Body of pancreas (tissue), 4 donors: ENCODE data around the gene ADPRM. TPM values are rescaled to one million over a fixed set of nuclear protein-coding genes. Genes with fewer than 3 reads are reported as not detected.

Source experiments
- ATAC-seq: fragments of 150-250 bp; one replicate; pipeline ENCODE4 v1.9.1; 2016
- DNase-seq, 4 donors: peaks; one replicate each; pipeline ENCODE4 v3.0.0-alpha.2; 2019
- H3K27ac ChIP-seq, 4 donors: fragments of 200-600 bp; sonication (generic); 1 replicate in 3 of 4; 2 replicates in 1 of 4; pipeline versions ENCODE4 v1.5.1 to v1.6.1; 2016 to 2019; ENCODE audit warnings: mild to moderate bottlenecking in 1 of 4, mixed read lengths in 1 of 4, moderate library complexity in 1 of 4
- H3K27me3 ChIP-seq, 2 donors: fragments of 200-600 bp; sonication (generic); one replicate each; pipeline ENCODE4 v1.6.0; 2016; ENCODE audit warnings: mild to moderate bottlenecking in 1 of 2
- H3K36me3 ChIP-seq, 2 donors: fragments of 200-600 bp; sonication (generic); replicated peaks in 1 of 2; 2 replicates each; pipeline ENCODE4 v1.5.1; 2016; ENCODE audit warnings: low read depth in 2 of 2; ENCODE audit not compliant: insufficient read depth in 1 of 2
- H3K4me1 ChIP-seq: fragments of 200-600 bp; sonication (generic); one replicate; pipeline ENCODE4 v1.6.0; 2016
- H3K4me3 ChIP-seq, 2 donors: fragments of 200-600 bp; sonication (generic); 1 replicate in 1 of 2; 2 replicates in 1 of 2; pipeline ENCODE4 v1.5.1; 2016 to 2019
- H3K9me3 ChIP-seq, 3 donors: fragments of 200-600 bp; sonication (generic); 1 replicate in 2 of 3; 2 replicates in 1 of 3; pipeline ENCODE4 v1.5.1; 2016
- POLR2A ChIP-seq, 3 donors: fragments of 450-650 bp; IDR thresholded peaks; one replicate each; pipeline ENCODE4 v1.6.1; 2016; ENCODE audit warnings: antibody characterized with exemption in 3 of 3, mild to moderate bottlenecking in 2 of 3
- WGBS, 2 donors: methylation state at CpG; one replicate each; pipeline ENCODE4 v1.1.5; 2017; 5-methylcytosine and 5-hydroxymethylcytosine counted together
- intact Hi-C: fragments of 100-400 bp; cut with DNase I; formaldehyde crosslinking; loops from one replicate; pipeline ENCODE4 v1.15.1; 2023
- total RNA-seq, 2 donors: library from RNA; depleted of rRNA; stranded (reverse); fragments of >200 nt; gene quantifications; one replicate each; pipeline ENCODE4 v1.1.0, GENCODE V29; 2016
- TF ChIP-seq, protein P1 (sequence below), 7 experiments: fragments of 450-650 bp in 4 of 7; fragments of 200-600 bp in 3 of 7; sonication (generic) in 3 of 7; IDR thresholded peaks; one replicate each; pipeline ENCODE4 v1.5.1; 2016 to 2019; ENCODE audit warnings: antibody characterized with exemption in 7 of 7

Gene ADPRM
- total RNA-seq, 2 donors from 2014 or later: 2.3 to 6.2 TPM

DNA sequence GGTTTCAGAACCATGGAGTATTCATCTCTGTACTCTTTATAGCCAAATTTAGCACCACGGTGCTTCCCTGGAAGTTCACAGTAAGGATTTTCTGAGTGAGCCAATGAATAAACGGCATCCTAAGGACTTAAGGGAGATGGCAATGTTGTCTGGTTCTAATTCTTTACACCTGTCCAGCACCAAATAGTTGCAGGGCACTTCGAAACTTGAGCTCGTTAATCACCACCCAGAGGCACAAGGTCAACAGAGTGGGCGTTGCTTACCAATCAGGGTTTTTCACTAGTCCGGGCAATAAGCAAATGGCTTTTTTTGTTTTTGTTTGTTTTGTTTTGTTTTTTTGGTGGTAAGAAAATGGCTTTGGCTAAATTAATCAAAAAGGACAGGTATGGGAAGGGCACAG lies 60.7 kb downstream of the ADPRM start:
- Histone ChIP-seq H3K27ac (no peak overlapping the region), H3K27me3 (no peaks in the 10 kb centered on the region), H3K4me3 (no peak overlapping the region), H3K36me3 (no peaks in the 10 kb centered on the region), H3K9me3 (no peaks in the 10 kb centered on the region), H3K4me1 (peaks cover 33% of the 10 kb centered on the region)
- ATAC-seq: no peak
- peak in 2 of 4 donors; percentile 40 to 55 for DNase-seq
- TF ChIP-seq POLR2A (IDR thresholded peaks at IDR 0.05): no peak
- TF ChIP-seq, protein P1, sequence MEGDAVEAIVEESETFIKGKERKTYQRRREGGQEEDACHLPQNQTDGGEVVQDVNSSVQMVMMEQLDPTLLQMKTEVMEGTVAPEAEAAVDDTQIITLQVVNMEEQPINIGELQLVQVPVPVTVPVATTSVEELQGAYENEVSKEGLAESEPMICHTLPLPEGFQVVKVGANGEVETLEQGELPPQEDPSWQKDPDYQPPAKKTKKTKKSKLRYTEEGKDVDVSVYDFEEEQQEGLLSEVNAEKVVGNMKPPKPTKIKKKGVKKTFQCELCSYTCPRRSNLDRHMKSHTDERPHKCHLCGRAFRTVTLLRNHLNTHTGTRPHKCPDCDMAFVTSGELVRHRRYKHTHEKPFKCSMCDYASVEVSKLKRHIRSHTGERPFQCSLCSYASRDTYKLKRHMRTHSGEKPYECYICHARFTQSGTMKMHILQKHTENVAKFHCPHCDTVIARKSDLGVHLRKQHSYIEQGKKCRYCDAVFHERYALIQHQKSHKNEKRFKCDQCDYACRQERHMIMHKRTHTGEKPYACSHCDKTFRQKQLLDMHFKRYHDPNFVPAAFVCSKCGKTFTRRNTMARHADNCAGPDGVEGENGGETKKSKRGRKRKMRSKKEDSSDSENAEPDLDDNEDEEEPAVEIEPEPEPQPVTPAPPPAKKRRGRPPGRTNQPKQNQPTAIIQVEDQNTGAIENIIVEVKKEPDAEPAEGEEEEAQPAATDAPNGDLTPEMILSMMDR (IDR thresholded peaks at IDR 0.05): no peak
- intact Hi-C loops: no loop called here
- WGBS, 2 donors: 28 to 31% methylated on average over 6 of the region's 6 CpGs

Other genes starting within 250 kb of the ADPRM start
- gene MYH4, start 228.0 kb upstream of the ADPRM start, total RNA-seq: not detected
- gene MYH1, start 179.1 kb upstream of the ADPRM start, total RNA-seq: not detected
- not detected for gene MYH2, start 147.9 kb upstream of the ADPRM start, total RNA-seq
- 1 to 10 TPM; 1.6 to 4.0 TPM for gene MYH3, start 40.3 kb upstream of the ADPRM start, total RNA-seq
- 10 to 100 TPM; 20.5 to 46.5 TPM for gene SCO1, start 61 bp upstream of the ADPRM start, total RNA-seq
- gene TMEM220, start 32.4 kb downstream of the ADPRM start, total RNA-seq: 10 to 100 TPM in 1 of 2 donors, 1 to 10 TPM in 1; 4.4 to 11.5 TPM
- gene TMEM238L, start 106.5 kb downstream of the ADPRM start, total RNA-seq: not detected
- gene PIRT, start 140.5 kb downstream of the ADPRM start, total RNA-seq: under 1 TPM in 1 of 2 donors, not detected in 1; 0.78 TPM